HEK293T (cell line): ENCODE data around the gene KCNQ2.

ENCODE experiments used
- BHLHE40 ChIP-seq: fragments of 450-650 bp; IDR thresholded peaks from 2 replicates; pipeline ENCODE4 v1.6.1; 2016; ENCODE audit warnings: mild to moderate bottlenecking, moderate library complexity, borderline replicate concordance
- FOXM1 ChIP-seq: fragments of 450-650 bp; IDR thresholded peaks from 2 replicates; pipeline ENCODE4 v1.6.1; 2017; ENCODE audit warnings: mild to moderate bottlenecking, borderline replicate concordance
- SP1 ChIP-seq: fragments of 450-650 bp; IDR thresholded peaks from 2 replicates; pipeline ENCODE4 v1.6.1; 2017
- TARDBP ChIP-seq: fragments of 450-650 bp; IDR thresholded peaks from 2 replicates; pipeline ENCODE4 v1.6.1; 2016

GRCh38 chr20:63491635-63492230 is 19.3 kb upstream of the KCNQ2 start:
- TF ChIP-seq TARDBP = no peak
- TF ChIP-seq SP1 = no peak
- no peak for TF ChIP-seq FOXM1
- no peak for TF ChIP-seq BHLHE40
